ENCODE measurements around the gene TRPT1. TPM values are rescaled to one million over a fixed set of nuclear protein-coding genes. Genes with fewer than 3 reads are reported as not detected.
A peak's percentile ranks its signal among the peaks of the same experiment; 100 is the strongest.

The TRPT1 gene
- total RNA-seq, result 10 to 100 TPM; 45.6 to 60.4 TPM
- polyA plus RNA-seq (2013, experiment 1 of 2), result 62.9 TPM
- 57.2 TPM for polyA plus RNA-seq (2013, experiment 2 of 2)
- long read RNA-seq, experiment 1, partial matches to known transcripts, result 10 of 30 reads
- long read RNA-seq, experiment 1, other reads (novel, unspliced or antisense), result 13 of 30 reads
- long read RNA-seq, experiment 2, transcript TRPT1-203 (7 exons, 865 nt), result minor isoform, 6 of 44 reads
- long read RNA-seq, experiment 2, transcript TRPT1-201 (8 exons, 962 nt), result major isoform, 11 of 44 reads
- long read RNA-seq, experiment 2, partial matches to known transcripts, result 4 of 44 reads
- long read RNA-seq, experiment 2, other reads (novel, unspliced or antisense), result 22 of 44 reads
- long read RNA-seq, experiment 3, transcript TRPT1-201 (8 exons, 962 nt), result major isoform, 5 of 31 reads
- long read RNA-seq, experiment 3, partial matches to known transcripts, result 7 of 31 reads
- long read RNA-seq, experiment 3, other reads (novel, unspliced or antisense), result 18 of 31 reads
- long read RNA-seq, experiment 4, transcript TRPT1-201 (8 exons, 962 nt), result major isoform, 35 of 81 reads
- long read RNA-seq, experiment 4, transcript TRPT1-203 (7 exons, 865 nt), result minor isoform, 13 of 81 reads
- long read RNA-seq, experiment 4, partial matches to known transcripts, result 1 of 81 reads
- long read RNA-seq, experiment 4, other reads (novel, unspliced or antisense), result 32 of 81 reads

GRCh38 chr11:64225608-64226506 is at the start of gene TRPT1, which contains the start of gene NUDT22:
Gene TRPT1, minus strand, starts transcription at chr11:64226186. Its CDS starts 326 bp downstream, at chr11:64225860.
Gene NUDT22, plus strand, starts transcription at chr11:64226274. Its CDS starts 379 bp downstream, at chr11:64226653.
- TF ChIP-seq CTCF (conservative IDR thresholded peaks at IDR 0.05), result peak; percentile 38
- Histone ChIP-seq H3K4me3 (ENCODE audit: low read length) (peak within 1 kb of the TSS; percentile 92), H3K27ac (ENCODE audit: low read depth, low read length) (peak within 1 kb of the TSS; percentile 76), H3K9ac (ENCODE audit: extremely low read depth, low read length, poor library complexity, severe bottlenecking) (peak within 1 kb of the TSS; percentile 57), H3K4me1 (ENCODE audit: control insufficient read depth, insufficient read depth, low read length) (peaks cover 4% of the 10 kb centered on the region), H3K27me3 (ENCODE audit: control insufficient read depth, insufficient read depth, low read length, poor library complexity, severe bottlenecking) (no peaks in the 10 kb centered on the region), H3K9me3 (ENCODE audit: control insufficient read depth, low read length) (no peaks in the 10 kb centered on the region), H3K36me3 (ENCODE audit: control insufficient read depth, insufficient read depth, low read length) (peaks cover 5% of the 10 kb centered on the region)
- peak within 1 kb of the TSS; percentile 74 for H3K4me3 Mint-ChIP-seq
- H3K27ac Mint-ChIP-seq, result peak within 1 kb of the TSS; percentile 74
- peak; percentile 97 for DNase-seq
- no peaks in the 10 kb centered on the region for H3K9me3 Mint-ChIP-seq
- peaks cover 12% of the 10 kb centered on the region for H3K4me1 Mint-ChIP-seq
- H3K27me3 Mint-ChIP-seq (ENCODE audit: insufficient read depth), result peaks cover under 1% of the 10 kb centered on the region
- H3K36me3 Mint-ChIP-seq (ENCODE audit: low read depth), result no peaks in the 10 kb centered on the region
- 0% methylated on average over 27 to 53 of the region's 54 CpGs for WGBS, 2 experiments (ENCODE audit: insufficient coverage in 1 of 2, insufficient read length in 1 of 2)

- no peaks in the 10 kb centered on the region for H3K27me3 ChIP-seq (ENCODE audit: control insufficient read depth, insufficient read depth, low read length, poor library complexity, severe bottlenecking)
- 90 to 96% methylated on average over 13 to 15 of the region's 15 CpGs for WGBS, 2 experiments (ENCODE audit: insufficient coverage in 1 of 2, insufficient read length in 1 of 2)
- peaks cover 19% of the 10 kb centered on the region for H3K36me3 Mint-ChIP-seq (ENCODE audit: low read depth)
- no peak for DNase-seq
- peaks cover 9% of the 10 kb centered on the region for H3K36me3 ChIP-seq (ENCODE audit: control insufficient read depth, insufficient read depth, low read length)
- no peaks in the 10 kb centered on the region for H3K27me3 Mint-ChIP-seq (ENCODE audit: insufficient read depth)
- no peak for TF ChIP-seq CTCF (conservative IDR thresholded peaks at IDR 0.05)
- H3K4me1 Mint-ChIP-seq, result peaks cover 3% of the 10 kb centered on the region
- no peak overlapping the region for H3K4me3 ChIP-seq (ENCODE audit: low read length)
- H3K4me3 Mint-ChIP-seq, result no peak overlapping the region
- no peaks in the 10 kb centered on the region for H3K9me3 Mint-ChIP-seq
- H3K27ac ChIP-seq (ENCODE audit: low read depth, low read length), result no peak overlapping the region
- no peaks in the 10 kb centered on the region for H3K4me1 ChIP-seq (ENCODE audit: control insufficient read depth, insufficient read depth, low read length)
- H3K9ac ChIP-seq (ENCODE audit: extremely low read depth, low read length, poor library complexity, severe bottlenecking), result no peak overlapping the region
- H3K9me3 ChIP-seq (ENCODE audit: control insufficient read depth, low read length), result no peaks in the 10 kb centered on the region
- no peak overlapping the region for H3K27ac Mint-ChIP-seq
These were observed 49.2 kb upstream of the TRPT1 start for GRCh38 chr11:64275031-64275800.
